ENCODE measurements around the gene TMEM63B. TPM values are rescaled to one million over a fixed set of nuclear protein-coding genes. Genes with fewer than 3 reads are reported as not detected.
A peak's percentile ranks its signal among the peaks of the same experiment; 100 is the strongest.

Gene TMEM63B
- total RNA-seq, 2 donors from 2014 or later, result 7.6 to 11.9 TPM

DNA sequence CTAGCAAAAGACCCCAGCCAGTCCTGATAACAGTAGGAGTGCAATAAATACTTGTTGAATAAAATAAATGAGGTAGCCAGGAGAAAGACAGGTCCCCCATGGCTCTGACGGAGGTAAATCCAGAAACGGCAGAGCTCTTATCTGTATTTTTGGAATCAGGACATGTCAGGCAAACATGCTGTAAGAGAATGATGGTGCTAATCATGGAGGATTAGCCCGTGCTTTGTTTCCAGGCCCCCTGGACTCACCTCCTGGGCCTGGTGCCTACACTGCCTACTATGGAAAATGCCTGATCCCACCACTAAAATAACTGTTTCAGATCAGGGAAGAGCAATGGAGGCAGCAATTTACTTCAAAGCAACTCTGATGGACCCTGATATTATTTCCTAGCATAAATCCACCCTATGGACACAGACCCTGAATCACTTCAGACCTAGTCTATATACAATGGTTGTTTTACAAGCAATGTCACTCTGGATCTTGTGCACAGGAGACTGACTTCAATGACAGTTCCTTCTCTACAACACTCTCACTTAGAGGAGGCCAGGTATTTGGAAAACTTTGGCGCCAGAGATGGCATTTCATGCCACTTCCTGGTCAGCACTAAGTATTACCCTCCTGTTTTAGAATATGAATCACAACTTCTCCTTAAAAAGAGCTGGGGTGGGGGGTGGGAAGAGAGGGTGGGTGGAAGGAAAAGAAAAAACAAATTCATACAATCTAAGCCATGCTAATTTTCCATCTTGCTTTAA, 6.5 kb upstream of the TMEM63B start:
- 29 to 37% methylated on average over 4 of the region's 4 CpGs for WGBS, 2 donors

DNA sequence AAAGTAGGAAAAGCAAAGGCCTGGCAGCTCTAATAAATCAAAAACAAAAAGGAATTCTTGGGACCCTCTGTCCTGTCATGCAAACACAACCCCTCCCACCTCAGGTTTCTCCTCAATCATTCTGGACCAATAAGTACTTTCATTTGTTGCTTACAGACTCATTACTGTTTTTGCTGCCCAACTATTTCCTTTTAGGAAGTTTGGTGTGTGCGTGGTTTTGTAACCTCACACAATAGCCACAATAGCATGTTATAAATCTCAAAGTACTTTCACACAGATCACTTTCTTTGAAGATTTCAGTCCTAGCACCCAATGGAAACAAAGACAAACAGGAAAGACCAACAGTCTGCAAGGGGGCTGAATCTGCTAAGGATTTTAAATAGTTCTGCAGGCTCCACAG, 4.6 kb upstream of the TMEM63B start:
- Histone ChIP-seq H3K27me3 (no peaks in the 10 kb centered on the region), H3K4me3 (no peak overlapping the region), H3K27ac (peak overlapping the region in 3 of 4 donors; percentile 4 to 25 (median 8)), H3K36me3 (replicated peaks in 1 of 2; ENCODE audit: insufficient read depth in 1 of 2, low read depth in 2 of 2) (no peaks in the 10 kb centered on the region), H3K9me3 (peaks cover 0 to 4% (median 0%) of the 10 kb centered on the region in 3 donors), H3K4me1 (peaks cover 79% of the 10 kb centered on the region)
- 50 to 62% methylated on average over 1 of the region's 1 CpG for WGBS, 2 donors
- DNase-seq (no peak), ATAC-seq (no peak)
- intact Hi-C loops (cut with DNase I), result no loop called here
- TF ChIP-seq CTCF (IDR thresholded peaks at IDR 0.05) (no peak), POLR2A (IDR thresholded peaks at IDR 0.05) (no peak)

More for the DNA sequence above, 6.5 kb upstream of the TMEM63B start:
- Histone ChIP-seq H3K4me3 (no peak overlapping the region), H3K27me3 (no peaks in the 10 kb centered on the region), H3K36me3 (replicated peaks in 1 of 2; ENCODE audit: insufficient read depth in 1 of 2, low read depth in 2 of 2) (no peaks in the 10 kb centered on the region), H3K9me3 (peaks cover 0 to 4% (median 0%) of the 10 kb centered on the region in 3 donors), H3K4me1 (peaks cover 88% of the 10 kb centered on the region), H3K27ac (peak overlapping the region in 2 of 4 donors; percentile 18 to 49)
- no peak for DNase-seq
- intact Hi-C loops (cut with DNase I), result no loop called here
- no peak for TF ChIP-seq POLR2A (IDR thresholded peaks at IDR 0.05)
- no peak for TF ChIP-seq CTCF (IDR thresholded peaks at IDR 0.05)
- no peak for ATAC-seq

DNA sequence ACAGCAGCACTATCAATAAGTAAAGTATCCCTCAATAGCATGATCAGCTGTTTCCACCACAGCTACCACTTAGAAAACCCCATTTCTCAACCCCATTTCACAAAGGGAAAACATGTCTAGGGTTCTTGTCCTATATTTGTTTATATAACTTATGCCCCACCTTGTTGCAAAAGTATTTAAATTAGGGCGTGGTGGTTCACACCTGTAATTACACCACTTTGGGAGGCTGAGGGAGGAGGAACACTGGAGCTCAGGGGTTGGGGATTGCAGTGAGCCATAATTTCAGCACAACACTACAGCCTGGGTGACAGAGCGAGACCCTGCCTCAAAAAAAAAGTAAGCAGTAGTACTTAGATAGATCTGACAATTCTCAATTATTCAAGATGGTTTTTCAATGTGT, 3.8 kb upstream of the TMEM63B start:
- DNase-seq, result no peak
- intact Hi-C loops (cut with DNase I), result no loop called here
- no peak for ATAC-seq
- Histone ChIP-seq H3K27me3 (no peaks in the 10 kb centered on the region), H3K4me1 (peaks cover 77% of the 10 kb centered on the region), H3K9me3 (peaks cover 0 to 4% (median 0%) of the 10 kb centered on the region in 3 donors), H3K27ac (peak overlapping the region in 1 of 4 donors; percentile 25), H3K4me3 (no peak overlapping the region), H3K36me3 (replicated peaks in 1 of 2; ENCODE audit: insufficient read depth in 1 of 2, low read depth in 2 of 2) (no peaks in the 10 kb centered on the region)
- TF ChIP-seq POLR2A (IDR thresholded peaks at IDR 0.05) (no peak), CTCF (IDR thresholded peaks at IDR 0.05) (no peak)
- 90 to 92% methylated on average over 2 of the region's 2 CpGs for WGBS, 2 donors

DNA sequence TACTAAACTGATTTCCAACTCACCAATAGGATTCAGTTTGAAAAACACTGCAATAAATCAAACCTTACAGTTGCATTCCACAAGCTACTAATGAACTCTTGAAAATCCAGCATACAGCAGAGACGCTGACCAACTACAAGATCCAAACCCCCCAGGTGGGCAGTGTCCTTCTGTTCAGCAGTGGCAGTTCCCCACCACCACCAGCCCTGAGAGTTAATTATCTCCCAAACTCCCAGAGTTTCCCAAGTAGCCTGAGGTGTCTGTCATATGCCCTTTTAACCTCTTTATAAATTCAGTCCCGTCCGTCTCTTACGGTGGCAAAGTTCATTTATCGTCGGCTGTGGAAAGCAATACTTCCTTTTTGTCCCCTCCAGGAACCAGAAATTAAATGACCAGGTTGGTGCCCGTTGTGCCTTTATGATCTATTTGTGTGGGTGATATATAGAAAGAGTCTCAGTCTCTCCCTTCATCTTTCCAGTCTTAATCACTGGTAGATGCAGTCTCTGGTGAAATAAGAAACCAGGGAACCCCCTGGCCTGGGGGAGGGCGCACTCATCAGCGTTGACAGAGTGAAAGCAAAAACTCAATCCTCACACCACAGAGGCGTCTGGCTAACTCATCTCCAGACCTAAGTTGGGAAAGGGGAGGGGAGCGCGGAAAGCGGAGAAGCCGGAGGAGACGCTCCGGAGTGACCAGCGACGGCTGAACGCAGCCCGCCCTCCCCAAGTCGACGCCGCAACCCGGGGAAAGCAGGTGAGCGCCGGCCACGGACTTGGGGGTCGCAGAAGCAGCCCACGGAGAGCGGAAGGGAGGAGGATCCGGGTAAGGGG, 819 bp upstream of the TMEM63B start:
- ATAC-seq, result peak; percentile 34
- DNase-seq, result peak; percentile 48 to 54 (median 52)
- H3K4me3 ChIP-seq, result peak overlapping the region; percentile 74 to 97
- WGBS, 2 donors, result 1 to 2% methylated on average over 9 to 27 of the region's 31 CpGs
- peaks cover 60% of the 10 kb centered on the region for H3K4me1 ChIP-seq
- H3K9me3 ChIP-seq, result no peaks in the 10 kb centered on the region
- peak overlapping the region; percentile 89 to 97 (median 93) for H3K27ac ChIP-seq
- intact Hi-C loops (cut with DNase I), result no loop called here
- no peaks in the 10 kb centered on the region for H3K36me3 ChIP-seq (replicated peaks in 1 of 2; ENCODE audit: insufficient read depth in 1 of 2, low read depth in 2 of 2)
- TF ChIP-seq CTCF (IDR thresholded peaks at IDR 0.05), result no peak
- peak in 2 of 3 donors; percentile 38 to 49 for TF ChIP-seq POLR2A (IDR thresholded peaks at IDR 0.05)
- no peaks in the 10 kb centered on the region for H3K27me3 ChIP-seq
